IMR-90 (cell line): Measurements from ENCODE around the gene GNG12.

Experiments used
- BHLHE40 ChIP-seq: fragments of 150-350 bp; IDR thresholded peaks from 2 replicates; pipeline ENCODE4 v1.6.1; 2016; ENCODE audit warnings: mild to moderate bottlenecking, low read depth, low read length
- CEBPB ChIP-seq: IDR thresholded peaks from 2 replicates; pipeline ENCODE4 v1.6.1; 2012; ENCODE audit warnings: low read depth, low read length, improper control_type of control experiment
- CTCF ChIP-seq: conservative IDR thresholded peaks from 2 replicates; pipeline ENCODE4 v1.5.1; 2012; ENCODE audit warnings: mild to moderate bottlenecking, low read depth, low read length, improper control_type of control experiment
- FOS ChIP-seq: fragments of 150-350 bp; IDR thresholded peaks from 2 replicates; pipeline ENCODE4 v1.6.1; 2016; ENCODE audit warnings: low read depth, low read length
- MAFK ChIP-seq: IDR thresholded peaks from 2 replicates; pipeline ENCODE4 v1.6.1; 2012; ENCODE audit warnings: low read depth, low read length, improper control_type of control experiment
- MAZ ChIP-seq: IDR thresholded peaks from 2 replicates; pipeline ENCODE4 v1.6.1; 2012; ENCODE audit warnings: low read depth, mild to moderate bottlenecking, low read length, improper control_type of control experiment, moderate library complexity, borderline replicate concordance
- MXI1 ChIP-seq: IDR thresholded peaks from 2 replicates; pipeline ENCODE4 v1.6.1; 2012; ENCODE audit warnings: low read depth, mild to moderate bottlenecking, low read length, moderate library complexity, borderline replicate concordance
- NFE2L2 ChIP-seq: fragments of 150-350 bp; IDR thresholded peaks from 2 replicates; pipeline ENCODE4 v1.6.1; 2016; ENCODE audit warnings: low read depth, mild to moderate bottlenecking, low read length
- POLR2A ChIP-seq: IDR thresholded peaks from 2 replicates; pipeline ENCODE4 v1.6.1; 2012; ENCODE audit warnings: mild to moderate bottlenecking, low read depth, low read length
- RAD21 ChIP-seq: IDR thresholded peaks from 2 replicates; pipeline ENCODE4 v1.6.1; 2012; ENCODE audit warnings: low read length, improper control_type of control experiment
- RCOR1 ChIP-seq: IDR thresholded peaks from 2 replicates; pipeline ENCODE4 v1.6.1; 2012; ENCODE audit warnings: mild to moderate bottlenecking, low read length, improper control_type of control experiment; ENCODE audit not compliant: insufficient replicate concordance
- SMC3 ChIP-seq: fragments of 150-350 bp; IDR thresholded peaks from 2 replicates; pipeline ENCODE4 v1.6.1; 2016; ENCODE audit warnings: low read depth, mild to moderate bottlenecking, antibody characterized with exemption, low read length, moderate library complexity
- TF ChIP-seq, protein P1 (sequence below): fragments of 150-350 bp; IDR thresholded peaks from 2 replicates; pipeline ENCODE4 v1.6.1; 2016; ENCODE audit warnings: low read depth, mild to moderate bottlenecking, low read length, moderate library complexity, borderline replicate concordance
- TF ChIP-seq, protein P2 (sequence below): fragments of 150-350 bp; IDR thresholded peaks from 2 replicates; pipeline ENCODE4 v1.6.1; 2017; ENCODE audit warnings: mild to moderate bottlenecking, antibody characterized with exemption, low read length, low read depth

DNA sequence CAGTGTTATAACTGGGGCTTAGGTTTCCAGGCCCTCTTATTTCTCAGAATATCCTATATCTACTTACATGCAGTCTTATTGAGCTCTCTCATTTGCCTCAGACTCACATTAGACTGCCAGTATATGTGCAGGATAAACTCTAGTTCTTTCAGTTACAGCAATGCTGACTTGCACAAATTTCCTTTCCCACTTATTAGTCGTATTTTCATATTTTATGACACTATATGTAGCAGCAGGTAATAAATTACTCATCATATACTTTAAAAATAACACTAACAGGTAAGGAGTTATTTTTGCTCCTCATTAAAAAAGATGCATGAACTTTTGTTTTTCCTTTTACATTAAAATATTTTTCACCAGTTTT lies 82.6 kb downstream of the GNG12 start:
- TF ChIP-seq CTCF (no peak), SMC3 (no peak), CEBPB (no peak), MAFK (peak; percentile 74), POLR2A (no peak), RAD21 (no peak), FOS (no peak), RCOR1 (no peak), BHLHE40 (no peak), MXI1 (no peak), MAZ (no peak), NFE2L2 (no peak)
- TF ChIP-seq, protein P1, sequence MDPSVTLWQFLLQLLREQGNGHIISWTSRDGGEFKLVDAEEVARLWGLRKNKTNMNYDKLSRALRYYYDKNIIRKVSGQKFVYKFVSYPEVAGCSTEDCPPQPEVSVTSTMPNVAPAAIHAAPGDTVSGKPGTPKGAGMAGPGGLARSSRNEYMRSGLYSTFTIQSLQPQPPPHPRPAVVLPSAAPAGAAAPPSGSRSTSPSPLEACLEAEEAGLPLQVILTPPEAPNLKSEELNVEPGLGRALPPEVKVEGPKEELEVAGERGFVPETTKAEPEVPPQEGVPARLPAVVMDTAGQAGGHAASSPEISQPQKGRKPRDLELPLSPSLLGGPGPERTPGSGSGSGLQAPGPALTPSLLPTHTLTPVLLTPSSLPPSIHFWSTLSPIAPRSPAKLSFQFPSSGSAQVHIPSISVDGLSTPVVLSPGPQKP: no peak
- TF ChIP-seq, protein P2, sequence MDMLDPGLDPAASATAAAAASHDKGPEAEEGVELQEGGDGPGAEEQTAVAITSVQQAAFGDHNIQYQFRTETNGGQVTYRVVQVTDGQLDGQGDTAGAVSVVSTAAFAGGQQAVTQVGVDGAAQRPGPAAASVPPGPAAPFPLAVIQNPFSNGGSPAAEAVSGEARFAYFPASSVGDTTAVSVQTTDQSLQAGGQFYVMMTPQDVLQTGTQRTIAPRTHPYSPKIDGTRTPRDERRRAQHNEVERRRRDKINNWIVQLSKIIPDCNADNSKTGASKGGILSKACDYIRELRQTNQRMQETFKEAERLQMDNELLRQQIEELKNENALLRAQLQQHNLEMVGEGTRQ: no peak
